ENCODE measurements around the gene PSMD7.

- TF ChIP-seq EZH2 (IDR thresholded peaks at IDR 0.05; ENCODE audit: insufficient read depth, low read length) = no peak
- TF ChIP-seq CTCF (IDR thresholded peaks at IDR 0.05; ENCODE audit: insufficient read depth, low read depth, low read length) = no peak
Observed at GRCh38 chr16:74302341-74302740, 5.7 kb downstream of the PSMD7 start.
